Chondrocyte (in vitro differentiated cells): Measurements from ENCODE around the gene PPM1B. TPM values are rescaled to one million over a fixed set of nuclear protein-coding genes. Genes with fewer than 3 reads are reported as not detected.

Source experiments
- DNase-seq: peaks from one replicate; pipeline ENCODE4 v3.0.0; 2021; ENCODE audit warnings: mixed read lengths, low spot score
- H3K27ac Mint-ChIP-seq: one replicate; pipeline ENCODE4 v1.8.0; 2021; ENCODE audit warnings: mild to moderate bottlenecking, moderate library complexity, mixed read lengths; ENCODE audit not compliant: unreplicated experiment
- H3K27me3 Mint-ChIP-seq: 2 replicates; pipeline ENCODE4 v1.8.0; 2021; ENCODE audit warnings: low read depth, mixed read lengths
- H3K36me3 Mint-ChIP-seq: 2 replicates; pipeline ENCODE4 v1.8.0; 2021; ENCODE audit warnings: low read depth, mixed read lengths
- H3K4me1 Mint-ChIP-seq: 2 replicates; pipeline ENCODE4 v1.8.0; 2021; ENCODE audit warnings: low read depth, mild to moderate bottlenecking, mixed read lengths
- H3K4me3 Mint-ChIP-seq: one replicate; pipeline ENCODE4 v1.8.0; 2021; ENCODE audit warnings: mild to moderate bottlenecking, moderate library complexity, mixed read lengths; ENCODE audit not compliant: unreplicated experiment
- H3K9me3 Mint-ChIP-seq: 2 replicates; pipeline ENCODE4 v1.8.0; 2021; ENCODE audit warnings: low read depth, mixed read lengths
- total RNA-seq: library from RNA; stranded (reverse); gene quantifications from 3 replicates; pipeline ENCODE4 v1.2.1, GENCODE V29; 2021
- TF ChIP-seq, protein P1 (sequence below): fragments of 200-600 bp; sonication (generic); IDR thresholded peaks from 2 replicates; pipeline ENCODE4 v1.5.0; 2021; ENCODE audit warnings: antibody characterized with exemption, mild to moderate bottlenecking, moderate library complexity

Gene PPM1B
- total RNA-seq, 1 donor from 2014 or later: 31.9 TPM

DNA sequence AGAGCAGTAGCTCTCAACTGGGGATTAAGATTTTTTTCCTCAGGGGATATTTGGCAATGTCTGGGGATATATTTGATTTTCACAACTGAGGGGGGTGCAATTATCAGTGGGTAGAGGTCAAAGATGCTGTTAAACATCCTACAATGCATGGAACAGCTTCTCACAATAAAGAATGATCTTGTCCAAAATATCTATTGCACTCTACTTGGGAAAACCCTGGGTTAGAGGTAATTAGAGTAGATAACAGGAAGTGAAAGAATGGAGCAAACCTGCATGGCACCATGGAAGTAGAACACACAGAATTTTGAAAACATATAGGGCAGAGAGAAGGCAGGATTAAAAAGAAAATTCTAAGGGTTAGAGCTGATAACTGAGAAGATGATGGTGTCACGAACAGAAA, 26.4 kb upstream of the PPM1B start:
- DNase-seq: no peak
- Mint-ChIP-seq H3K36me3 (no peaks in the 10 kb centered on the region), H3K4me1 (peaks cover 5% of the 10 kb centered on the region), H3K27ac (no peak overlapping the region), H3K9me3 (no peaks in the 10 kb centered on the region), H3K27me3 (no peaks in the 10 kb centered on the region), H3K4me3 (no peak overlapping the region)
- TF ChIP-seq, protein P1, sequence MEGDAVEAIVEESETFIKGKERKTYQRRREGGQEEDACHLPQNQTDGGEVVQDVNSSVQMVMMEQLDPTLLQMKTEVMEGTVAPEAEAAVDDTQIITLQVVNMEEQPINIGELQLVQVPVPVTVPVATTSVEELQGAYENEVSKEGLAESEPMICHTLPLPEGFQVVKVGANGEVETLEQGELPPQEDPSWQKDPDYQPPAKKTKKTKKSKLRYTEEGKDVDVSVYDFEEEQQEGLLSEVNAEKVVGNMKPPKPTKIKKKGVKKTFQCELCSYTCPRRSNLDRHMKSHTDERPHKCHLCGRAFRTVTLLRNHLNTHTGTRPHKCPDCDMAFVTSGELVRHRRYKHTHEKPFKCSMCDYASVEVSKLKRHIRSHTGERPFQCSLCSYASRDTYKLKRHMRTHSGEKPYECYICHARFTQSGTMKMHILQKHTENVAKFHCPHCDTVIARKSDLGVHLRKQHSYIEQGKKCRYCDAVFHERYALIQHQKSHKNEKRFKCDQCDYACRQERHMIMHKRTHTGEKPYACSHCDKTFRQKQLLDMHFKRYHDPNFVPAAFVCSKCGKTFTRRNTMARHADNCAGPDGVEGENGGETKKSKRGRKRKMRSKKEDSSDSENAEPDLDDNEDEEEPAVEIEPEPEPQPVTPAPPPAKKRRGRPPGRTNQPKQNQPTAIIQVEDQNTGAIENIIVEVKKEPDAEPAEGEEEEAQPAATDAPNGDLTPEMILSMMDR: no peak

DNA sequence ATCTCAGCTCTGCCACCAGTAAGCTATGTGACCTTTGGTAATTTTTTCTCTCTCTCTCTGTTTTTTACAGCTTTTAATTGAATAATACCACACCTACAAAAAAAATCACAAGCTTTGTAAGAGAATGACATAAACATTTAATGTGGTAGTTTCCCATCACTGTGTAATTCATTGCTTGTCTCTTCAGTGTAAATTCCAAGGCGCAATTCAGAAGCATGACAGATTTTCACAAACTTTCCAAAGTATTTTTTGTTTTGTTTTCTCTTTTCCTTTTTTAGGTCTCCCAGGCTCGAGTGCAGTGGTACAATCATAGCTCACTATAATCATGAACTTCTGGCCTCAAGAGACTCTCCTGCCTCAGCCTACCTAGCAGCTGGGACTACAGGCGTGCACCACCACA, 25.0 kb upstream of the PPM1B start:
- H3K36me3 Mint-ChIP-seq: no peaks in the 10 kb centered on the region
- H3K4me1 Mint-ChIP-seq: peaks cover 5% of the 10 kb centered on the region
- H3K27ac Mint-ChIP-seq: no peak overlapping the region
- no peaks in the 10 kb centered on the region for H3K9me3 Mint-ChIP-seq
- TF ChIP-seq, protein P1: no peak
- H3K27me3 Mint-ChIP-seq: no peaks in the 10 kb centered on the region
- H3K4me3 Mint-ChIP-seq: no peak overlapping the region
- no peak for DNase-seq

DNA sequence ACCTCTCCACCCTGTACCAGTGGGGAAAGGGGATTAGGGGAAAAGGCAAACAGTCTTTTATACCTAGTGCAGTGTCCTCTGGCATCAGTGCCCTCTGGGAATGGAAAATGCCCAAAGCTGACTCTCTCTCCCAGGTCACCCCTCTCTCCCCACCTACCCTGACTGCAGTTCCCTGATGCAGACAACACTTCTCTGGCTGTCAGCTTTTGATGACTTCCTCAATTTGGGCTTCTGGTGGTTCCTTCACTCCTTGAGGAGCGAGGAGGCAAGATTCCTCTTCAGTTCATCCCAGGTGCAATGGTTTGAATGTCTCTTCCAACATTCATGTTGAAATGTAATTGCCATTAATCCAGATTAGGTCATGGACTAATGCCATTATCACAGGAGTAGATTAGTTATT, 19.7 kb upstream of the PPM1B start:
- Mint-ChIP-seq H3K4me1 (no peaks in the 10 kb centered on the region), H3K27me3 (peaks cover 2% of the 10 kb centered on the region), H3K4me3 (no peak overlapping the region), H3K9me3 (no peaks in the 10 kb centered on the region), H3K27ac (no peak overlapping the region), H3K36me3 (no peaks in the 10 kb centered on the region)
- DNase-seq: no peak
- TF ChIP-seq, protein P1: no peak

DNA sequence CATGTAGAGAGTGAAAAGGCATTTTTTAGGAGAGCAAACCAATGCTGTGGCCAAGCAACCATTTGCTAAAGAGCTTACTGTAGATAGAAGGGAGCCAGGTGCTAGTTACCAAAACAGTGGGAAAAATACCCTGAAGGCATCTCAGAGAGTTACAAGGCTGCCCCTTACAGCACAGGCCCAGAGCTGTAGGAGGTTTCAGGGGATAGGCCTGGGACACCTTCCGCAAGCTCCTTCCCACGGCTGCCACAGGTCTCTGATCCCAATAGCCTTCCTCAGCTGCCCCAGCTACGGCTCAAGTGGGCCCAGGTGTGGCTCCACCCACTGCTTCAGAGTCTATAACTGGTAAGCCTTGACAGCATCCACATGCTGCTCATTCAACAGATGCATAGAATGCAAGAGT, 18.2 kb upstream of the PPM1B start:
- Mint-ChIP-seq H3K27me3 (peaks cover 2% of the 10 kb centered on the region), H3K4me1 (no peaks in the 10 kb centered on the region), H3K27ac (no peak overlapping the region), H3K36me3 (no peaks in the 10 kb centered on the region), H3K9me3 (no peaks in the 10 kb centered on the region), H3K4me3 (no peak overlapping the region)
- TF ChIP-seq, protein P1: no peak
- DNase-seq: no peak

DNA sequence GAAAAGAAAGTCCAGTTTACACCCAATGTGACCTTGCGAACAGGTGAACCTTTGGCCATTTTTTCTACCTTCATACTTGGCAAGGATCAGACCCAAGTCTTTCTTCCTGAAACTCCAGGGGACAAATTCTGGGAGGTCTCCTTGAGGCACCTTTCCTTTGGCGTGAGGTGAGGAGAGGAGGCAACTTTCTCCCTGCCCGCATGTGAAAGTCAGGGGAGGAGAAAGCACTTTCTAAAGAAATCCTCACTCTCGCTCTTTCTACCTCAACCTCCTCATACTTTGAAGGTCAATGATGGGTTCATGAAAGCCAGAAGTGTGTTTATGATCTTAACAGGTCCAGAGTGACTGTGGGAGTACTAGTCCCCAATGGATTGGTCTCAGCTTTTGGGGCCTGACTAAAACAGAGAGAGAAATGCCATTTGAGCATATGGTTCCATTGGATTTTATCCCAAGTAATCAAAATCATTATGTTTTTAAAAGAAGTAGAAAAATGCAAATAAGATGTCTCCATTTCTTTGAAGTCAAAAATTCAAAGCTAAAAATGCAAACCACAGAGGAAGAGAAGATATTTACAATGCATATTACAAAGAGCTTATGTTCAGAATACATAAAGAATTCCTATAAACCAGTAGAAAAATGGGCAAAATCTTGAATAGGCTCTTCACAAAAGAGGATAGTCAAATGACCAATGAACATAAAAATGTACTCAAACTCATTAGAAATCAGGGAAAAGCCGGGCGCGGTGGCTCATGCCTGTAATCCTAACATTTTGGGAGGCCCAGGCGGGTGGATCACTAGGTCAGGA, 15.6 kb upstream of the PPM1B start:
- DNase-seq: no peak
- Mint-ChIP-seq H3K27ac (no peak overlapping the region), H3K4me3 (no peak overlapping the region), H3K36me3 (no peaks in the 10 kb centered on the region), H3K9me3 (no peaks in the 10 kb centered on the region), H3K4me1 (peaks cover 8% of the 10 kb centered on the region), H3K27me3 (peaks cover 2% of the 10 kb centered on the region)
- TF ChIP-seq, protein P1: no peak
